GM06990 (cell line): Measurements from ENCODE around the gene COL9A3.
A peak's percentile ranks its signal among the peaks of the same experiment; 100 is the strongest.
"Not testable (repeated sequence)": the region's sequence is repeated elsewhere in the genome, so short reads cannot be mapped to it uniquely, and the experiment has no call there.

ENCODE experiments used
- DNase-seq: peaks from one replicate; pipeline ENCODE4 v3.0.0-alpha.2; 2011; ENCODE audit not compliant: insufficient read length; ENCODE audit errors: extremely low read depth
- H3K27me3 ChIP-seq: replicated peaks from 2 replicates; pipeline ENCODE4 v1.6.0; 2011; ENCODE audit warnings: low read length; ENCODE audit not compliant: control insufficient read depth, insufficient read depth
- H3K36me3 ChIP-seq: 2 replicates; pipeline ENCODE4 v1.5.1; 2011; ENCODE audit warnings: low read length; ENCODE audit not compliant: control insufficient read depth, insufficient read depth
- H3K4me3 ChIP-seq: replicated peaks from 2 replicates; pipeline ENCODE4 v1.5.1; 2011; ENCODE audit warnings: low read depth, mild to moderate bottlenecking, control low read depth, low read length
- CTCF ChIP-seq: IDR thresholded peaks from 2 replicates; pipeline ENCODE4 v1.5.1; 2011; ENCODE audit warnings: low read length, control low read depth, mild to moderate bottlenecking, inconsistent platforms; ENCODE audit not compliant: insufficient read depth, poor library complexity, severe bottlenecking

The COL9A3 gene

GRCh38 chr20:62872862-62873261 lies 56.0 kb downstream of the COL9A3 start:
- Histone ChIP-seq H3K27me3 (no peaks in the 10 kb centered on the region; the same call in 1 of the 2 replicates), H3K36me3 (no peaks in the 10 kb centered on the region), H3K4me3 (no peak overlapping the region)
- no peak for DNase-seq
- no peak for TF ChIP-seq CTCF

GRCh38 chr20:62873280-62873679 lies 56.4 kb downstream of the COL9A3 start:
- no peak for TF ChIP-seq CTCF
- no peak for DNase-seq
- Histone ChIP-seq H3K4me3 (no peak overlapping the region), H3K36me3 (no peaks in the 10 kb centered on the region), H3K27me3 (no peaks in the 10 kb centered on the region; the same call in 1 of the 2 replicates)

- not testable (repeated sequence) for H3K36me3 ChIP-seq, DNase-seq, H3K27me3 ChIP-seq, H3K4me3 ChIP-seq
- peak; percentile 49 for TF ChIP-seq CTCF
These were observed 56.8 kb downstream of the COL9A3 start for GRCh38 chr20:62873681-62874031.

GRCh38 chr20:62874964-62875344 lies 58.1 kb downstream of the COL9A3 start:
- no peak for DNase-seq
- no peak overlapping the region for H3K4me3 ChIP-seq
- H3K27me3 ChIP-seq: no peaks in the 10 kb centered on the region; the same call in 1 of the 2 replicates
- no peak for TF ChIP-seq CTCF
- H3K36me3 ChIP-seq: no peaks in the 10 kb centered on the region

GRCh38 chr20:62875419-62876361 lies 58.8 kb downstream of the COL9A3 start:
- Histone ChIP-seq H3K4me3 (no peak overlapping the region), H3K36me3 (peaks cover 2% of the 10 kb centered on the region), H3K27me3 (no peaks in the 10 kb centered on the region; the same call in 1 of the 2 replicates)
- TF ChIP-seq CTCF: no peak
- no peak for DNase-seq
